SU-DHL-6 (cell line): ENCODE measurements around the gene ZMYND10.
"Not testable (repeated sequence)": the region's sequence is repeated elsewhere in the genome, so short reads cannot be mapped to it uniquely, and the experiment has no call there.

Experiments
- EZH2phosphoT487 ChIP-seq: fragments of 200-600 bp; sonication (generic), shearing (Covaris generic); conservative IDR thresholded peaks from 2 replicates; pipeline ENCODE4 v1.6.1; 2018; ENCODE audit warnings: mild to moderate bottlenecking, antibody characterized with exemption, low read length, moderate library complexity, mixed read lengths
- TF ChIP-seq, protein P1 (sequence below): fragments of 200-600 bp; sonication (generic); IDR thresholded peaks from one replicate; pipeline ENCODE4 v1.5.1; 2017; ENCODE audit warnings: antibody characterized with exemption, mild to moderate bottlenecking, low read length, moderate library complexity; ENCODE audit not compliant: insufficient read depth, poor library complexity, severe bottlenecking

DNA sequence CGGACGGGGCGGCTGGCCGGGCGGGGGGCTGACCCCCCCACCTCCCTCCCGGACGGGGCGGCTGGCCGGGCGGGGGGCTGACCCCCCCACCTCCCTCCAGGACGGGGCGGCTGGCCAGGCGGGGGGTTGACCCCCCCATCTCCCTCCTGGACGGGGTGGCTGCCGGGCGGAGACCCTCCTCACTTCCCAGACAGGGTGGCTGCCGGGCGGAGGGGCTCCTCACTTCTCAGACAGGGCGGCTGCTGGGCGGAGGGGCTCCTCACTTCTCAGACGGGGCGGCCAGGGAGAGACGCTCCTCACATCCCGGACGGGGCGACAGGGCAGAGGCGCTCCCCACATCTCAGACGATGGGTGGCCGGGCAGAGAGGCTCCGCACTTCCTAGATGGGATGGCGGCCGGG is 33.5 kb downstream of the ZMYND10 start:
- TF ChIP-seq, protein P1, sequence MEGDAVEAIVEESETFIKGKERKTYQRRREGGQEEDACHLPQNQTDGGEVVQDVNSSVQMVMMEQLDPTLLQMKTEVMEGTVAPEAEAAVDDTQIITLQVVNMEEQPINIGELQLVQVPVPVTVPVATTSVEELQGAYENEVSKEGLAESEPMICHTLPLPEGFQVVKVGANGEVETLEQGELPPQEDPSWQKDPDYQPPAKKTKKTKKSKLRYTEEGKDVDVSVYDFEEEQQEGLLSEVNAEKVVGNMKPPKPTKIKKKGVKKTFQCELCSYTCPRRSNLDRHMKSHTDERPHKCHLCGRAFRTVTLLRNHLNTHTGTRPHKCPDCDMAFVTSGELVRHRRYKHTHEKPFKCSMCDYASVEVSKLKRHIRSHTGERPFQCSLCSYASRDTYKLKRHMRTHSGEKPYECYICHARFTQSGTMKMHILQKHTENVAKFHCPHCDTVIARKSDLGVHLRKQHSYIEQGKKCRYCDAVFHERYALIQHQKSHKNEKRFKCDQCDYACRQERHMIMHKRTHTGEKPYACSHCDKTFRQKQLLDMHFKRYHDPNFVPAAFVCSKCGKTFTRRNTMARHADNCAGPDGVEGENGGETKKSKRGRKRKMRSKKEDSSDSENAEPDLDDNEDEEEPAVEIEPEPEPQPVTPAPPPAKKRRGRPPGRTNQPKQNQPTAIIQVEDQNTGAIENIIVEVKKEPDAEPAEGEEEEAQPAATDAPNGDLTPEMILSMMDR: not testable (repeated sequence)
- TF ChIP-seq EZH2phosphoT487: not testable (repeated sequence)
